Omental fat pad (tissue), 4 donors: ENCODE measurements around the gene SH3GL2. TPM values are rescaled to one million over a fixed set of nuclear protein-coding genes. Genes with fewer than 3 reads are reported as not detected.

Source experiments
- ATAC-seq: fragments of 150-250 bp; one replicate; pipeline ENCODE4 v1.9.1; 2016; ENCODE audit warnings: mild to moderate bottlenecking, moderate library complexity; ENCODE audit not compliant: low FRiP score
- DNase-seq: peaks from one replicate; pipeline ENCODE4 v3.0.0-alpha.2; 2019; ENCODE audit warnings: low spot score
- total RNA-seq, 4 donors: library from RNA; depleted of rRNA; stranded (reverse); fragments of >200 nt; gene quantifications; one replicate each; pipeline ENCODE4 v1.1.0, GENCODE V29; 2016
- TF ChIP-seq, protein P1 (sequence below), 3 donors: fragments of 450-650 bp; IDR thresholded peaks; one replicate each; pipeline ENCODE4 v1.5.1; 2016 to 2017; ENCODE audit warnings: antibody characterized with exemption in 3 of 3, mild to moderate bottlenecking in 3 of 3, moderate library complexity in 2 of 3

Gene SH3GL2
- total RNA-seq, 4 donors from 2014 or later, result 0.24 to 0.56 TPM; not detected in 2

- TF ChIP-seq, protein P1, sequence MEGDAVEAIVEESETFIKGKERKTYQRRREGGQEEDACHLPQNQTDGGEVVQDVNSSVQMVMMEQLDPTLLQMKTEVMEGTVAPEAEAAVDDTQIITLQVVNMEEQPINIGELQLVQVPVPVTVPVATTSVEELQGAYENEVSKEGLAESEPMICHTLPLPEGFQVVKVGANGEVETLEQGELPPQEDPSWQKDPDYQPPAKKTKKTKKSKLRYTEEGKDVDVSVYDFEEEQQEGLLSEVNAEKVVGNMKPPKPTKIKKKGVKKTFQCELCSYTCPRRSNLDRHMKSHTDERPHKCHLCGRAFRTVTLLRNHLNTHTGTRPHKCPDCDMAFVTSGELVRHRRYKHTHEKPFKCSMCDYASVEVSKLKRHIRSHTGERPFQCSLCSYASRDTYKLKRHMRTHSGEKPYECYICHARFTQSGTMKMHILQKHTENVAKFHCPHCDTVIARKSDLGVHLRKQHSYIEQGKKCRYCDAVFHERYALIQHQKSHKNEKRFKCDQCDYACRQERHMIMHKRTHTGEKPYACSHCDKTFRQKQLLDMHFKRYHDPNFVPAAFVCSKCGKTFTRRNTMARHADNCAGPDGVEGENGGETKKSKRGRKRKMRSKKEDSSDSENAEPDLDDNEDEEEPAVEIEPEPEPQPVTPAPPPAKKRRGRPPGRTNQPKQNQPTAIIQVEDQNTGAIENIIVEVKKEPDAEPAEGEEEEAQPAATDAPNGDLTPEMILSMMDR (IDR thresholded peaks at IDR 0.05), result no peak
- no peak for DNase-seq
- ATAC-seq, result no peak
Observed at GRCh38 chr9:17825265-17825659, 246.4 kb downstream of the SH3GL2 start.

DNA sequence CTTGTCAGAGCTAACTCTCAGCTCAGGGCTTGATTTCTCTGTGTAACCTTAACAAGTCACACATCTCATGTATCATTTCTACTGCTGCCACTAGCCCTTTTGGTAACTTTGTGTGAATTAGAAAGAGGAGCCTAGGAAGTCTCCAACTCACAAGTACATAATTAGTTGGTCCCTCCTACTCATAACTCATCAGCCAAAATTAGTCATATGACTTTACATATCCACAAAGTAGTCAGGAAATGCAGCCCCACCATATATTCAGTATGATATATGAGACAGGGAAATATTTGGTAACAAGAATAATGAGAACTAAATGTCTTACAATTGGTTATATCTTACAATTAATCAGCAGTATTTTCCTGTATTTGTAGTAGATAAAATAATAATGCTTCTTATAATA is 250.2 kb downstream of the SH3GL2 start:
- ATAC-seq, result no peak
- no peak for DNase-seq
- TF ChIP-seq, protein P1 (IDR thresholded peaks at IDR 0.05), result no peak

GRCh38 chr9:17829812-17830385 is 251.0 kb downstream of the SH3GL2 start:
- ATAC-seq (no peak), DNase-seq (no peak)
- TF ChIP-seq, protein P1 (IDR thresholded peaks at IDR 0.05), result no peak

- ATAC-seq (no peak), DNase-seq (no peak)
- TF ChIP-seq, protein P1 (IDR thresholded peaks at IDR 0.05), result no peak
Observed at GRCh38 chr9:17832812-17833211, 253.9 kb downstream of the SH3GL2 start.

GRCh38 chr9:17833846-17834245 is 255.0 kb downstream of the SH3GL2 start:
- ATAC-seq (no peak), DNase-seq (no peak)
- TF ChIP-seq, protein P1 (IDR thresholded peaks at IDR 0.05), result no peak

DNA sequence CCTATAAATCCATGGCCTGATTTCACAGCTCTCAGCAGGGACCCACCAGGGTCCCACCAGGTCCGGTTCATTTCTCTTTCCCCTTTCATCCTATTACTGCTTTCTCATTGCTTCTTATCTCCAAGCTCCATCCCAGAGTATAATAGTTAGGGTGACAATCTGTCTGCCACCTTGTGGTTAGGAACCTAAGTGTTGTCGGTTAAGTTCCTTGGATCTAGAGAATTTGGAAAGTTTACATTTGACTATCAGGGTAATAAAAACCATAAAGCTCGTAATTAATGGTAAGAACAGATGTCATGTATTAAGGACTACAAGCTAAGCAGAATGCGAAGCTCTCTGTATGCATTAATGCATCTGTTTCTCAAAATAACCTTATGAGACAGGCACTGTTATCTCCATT is 259.1 kb downstream of the SH3GL2 start:
- no peak for ATAC-seq
- DNase-seq, result no peak
- TF ChIP-seq, protein P1 (IDR thresholded peaks at IDR 0.05), result no peak

DNA sequence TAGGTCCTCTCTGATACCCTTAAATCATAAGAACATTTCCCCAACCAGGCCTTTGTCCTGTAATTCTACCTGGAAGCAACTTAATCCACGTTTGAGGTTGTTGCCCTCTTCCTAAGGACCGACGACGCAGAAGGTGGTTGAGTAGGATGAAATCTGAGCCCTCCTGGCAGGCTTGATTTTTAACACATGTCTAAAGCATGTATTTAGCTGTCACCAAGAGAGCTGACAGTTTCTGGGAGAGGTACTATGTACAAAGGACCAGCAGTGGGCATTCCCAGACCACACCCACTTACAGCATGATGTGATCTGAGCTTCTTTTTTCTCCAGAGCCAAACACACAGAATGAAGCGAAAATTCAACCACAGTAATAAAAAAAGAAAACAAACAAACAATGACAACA is 260.9 kb downstream of the SH3GL2 start:
- ATAC-seq, result no peak
- TF ChIP-seq, protein P1 (IDR thresholded peaks at IDR 0.05), result no peak
- no peak for DNase-seq
